RCC 7860 (cell line): Measurements from ENCODE around the gene ALX3.
A peak's percentile ranks its signal among the peaks of the same experiment; 100 is the strongest.
"Not testable (repeated sequence)": the region's sequence is repeated elsewhere in the genome, so short reads cannot be mapped to it uniquely, and the experiment has no call there.

ENCODE experiments used
- DNase-seq: peaks from one replicate; pipeline ENCODE4 v3.0.0-alpha.2; 2015; ENCODE audit warnings: low spot score
- FAIRE-seq: peaks from 2 replicates; lab custom pipeline; 2012; peaks lifted over from hg19 to GRCh38; lab: Jason Lieb, UNC

The ALX3 gene

GRCh38 chr1:110048923-110049601 lies 21.4 kb downstream of the ALX3 start:
- FAIRE-seq (no peak), DNase-seq (no peak)

DNA sequence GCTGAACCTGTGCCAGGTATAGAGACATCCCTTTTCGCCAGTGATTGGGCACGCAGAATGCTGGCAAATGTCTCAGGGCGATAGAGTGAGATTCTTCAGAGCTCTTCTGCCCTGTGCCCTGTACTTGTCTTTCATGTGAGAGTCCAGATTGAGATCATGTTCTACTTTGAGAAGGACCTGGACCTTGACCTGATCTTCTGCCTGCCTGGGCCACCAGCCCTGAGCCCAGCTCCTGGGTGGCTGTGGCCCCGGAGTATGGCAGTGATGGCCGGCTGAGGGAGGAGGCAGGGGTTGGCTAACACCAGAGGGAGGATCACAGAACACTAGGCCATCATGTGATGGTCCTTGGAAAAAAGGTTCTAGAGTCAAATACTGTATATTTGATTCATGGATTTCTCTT lies 22.2 kb downstream of the ALX3 start:
- DNase-seq (no peak), FAIRE-seq (no peak)

GRCh38 chr1:110047463-110047862 lies 23.0 kb downstream of the ALX3 start:
- DNase-seq (no peak), FAIRE-seq (no peak)

DNA sequence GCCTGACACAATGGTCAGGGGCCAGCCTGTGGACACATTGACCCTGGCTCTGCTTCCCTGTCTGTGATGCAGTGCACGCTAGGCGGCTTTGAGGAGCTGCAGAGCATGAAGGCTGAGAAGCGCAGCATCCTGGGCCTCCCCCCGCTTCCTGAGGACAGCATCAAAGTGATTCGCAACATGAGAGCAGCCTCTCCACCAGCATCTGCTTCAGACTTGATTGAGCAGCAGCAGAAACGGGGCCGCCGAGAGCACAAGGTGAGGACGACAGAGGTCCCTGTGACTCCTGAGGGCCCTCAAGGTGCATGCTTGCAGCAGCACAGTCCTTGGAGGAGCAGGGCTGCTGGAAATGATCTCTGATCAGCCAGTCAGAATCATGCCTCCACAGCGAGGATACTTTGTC lies 27.5 kb downstream of the ALX3 start:
- FAIRE-seq (no peak), DNase-seq (no peak)

DNA sequence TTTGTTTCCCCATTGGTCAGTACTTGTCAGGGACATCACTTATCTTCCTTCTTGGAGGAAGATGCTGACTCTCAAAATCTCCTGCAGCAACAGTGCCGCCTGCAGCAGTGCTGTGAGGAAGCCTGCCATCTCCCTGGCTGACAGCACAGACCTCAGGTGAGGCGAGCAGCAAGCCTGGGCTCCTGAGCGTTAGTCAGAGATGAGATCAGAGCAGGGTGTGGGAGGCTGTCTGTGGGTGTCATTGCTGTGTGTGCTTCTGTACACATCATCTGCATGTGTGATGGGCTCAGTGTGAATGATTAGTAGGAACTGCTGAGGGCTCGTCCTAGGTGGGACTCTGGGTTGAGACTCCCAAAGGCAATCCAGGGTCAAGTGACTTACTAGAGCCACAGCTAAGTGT lies 29.9 kb downstream of the ALX3 start:
- no peak for FAIRE-seq
- DNase-seq, result no peak

DNA sequence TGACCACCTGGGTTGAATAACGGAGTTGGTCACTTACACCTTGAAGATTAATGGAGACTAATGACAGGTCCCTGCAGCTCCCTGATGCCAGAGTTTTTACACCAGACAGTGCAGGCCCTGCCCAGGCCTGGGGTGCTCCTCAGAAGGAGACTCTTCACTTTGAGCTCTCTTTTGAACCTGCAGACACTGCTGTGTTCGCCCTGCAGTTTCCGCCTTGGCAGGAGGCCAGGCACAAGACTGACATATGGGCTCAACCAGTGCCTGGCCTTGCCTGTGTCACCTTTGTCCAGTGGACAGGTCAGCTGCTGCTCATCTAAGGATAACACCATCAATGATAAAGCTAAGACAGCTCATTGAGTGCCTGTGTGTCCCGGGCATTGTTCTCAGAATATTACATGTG lies 30.8 kb downstream of the ALX3 start:
- no peak for DNase-seq
- FAIRE-seq, result no peak

DNA sequence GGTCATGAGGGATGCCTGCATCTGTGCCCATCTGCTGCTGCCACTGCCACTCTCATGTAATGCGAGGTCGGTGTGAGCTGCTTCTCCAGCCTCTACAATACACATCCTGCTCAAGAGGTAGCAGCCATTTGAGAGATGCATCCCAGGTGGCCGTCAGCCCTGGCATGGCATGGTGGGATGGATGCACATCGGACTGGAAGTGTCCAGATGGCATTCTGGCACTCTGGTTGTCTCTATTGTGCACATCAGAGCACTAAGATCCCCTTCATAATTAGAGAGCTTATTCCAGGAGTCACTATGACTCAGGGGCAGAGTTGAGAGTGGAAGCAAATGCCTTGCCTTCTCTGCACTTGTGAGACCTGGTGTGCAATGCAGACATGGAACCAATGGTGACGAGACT lies 32.2 kb downstream of the ALX3 start:
- FAIRE-seq (no peak), DNase-seq (no peak)

DNA sequence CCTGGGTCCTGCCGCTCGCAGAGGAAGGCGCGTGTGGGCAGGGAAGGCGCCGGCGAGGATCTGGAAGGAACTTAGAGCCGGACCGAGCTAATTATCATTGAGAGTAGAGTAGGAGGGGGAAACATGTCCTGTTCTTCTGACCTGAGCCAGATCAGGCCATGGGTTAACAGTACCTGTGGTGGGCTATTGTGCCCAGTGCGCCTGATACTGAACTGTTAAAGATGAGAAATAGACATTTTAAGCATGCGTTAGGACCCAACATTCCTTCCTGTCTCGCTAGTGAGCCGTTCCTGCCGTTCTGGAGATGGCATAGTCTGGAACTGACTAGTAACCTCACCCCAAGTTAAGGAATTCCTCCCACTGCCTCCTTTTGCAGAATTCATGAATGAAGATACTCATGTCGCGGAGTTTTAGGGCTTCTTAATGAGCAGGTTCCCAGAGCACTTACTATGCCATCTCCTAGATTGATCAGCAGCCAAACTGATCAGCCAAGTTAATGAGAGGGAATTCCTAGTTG lies 35.2 kb downstream of the ALX3 start:
- FAIRE-seq, result no peak
- no peak for DNase-seq

GRCh38 chr1:110034451-110035235 lies 35.8 kb downstream of the ALX3 start, which contains the start of gene STRIP1:
STRIP1 (plus strand) TSS chr1:110034624; CDS start chr1:110034638, 14 bp downstream.
- peak; percentile 82 for FAIRE-seq

DNA sequence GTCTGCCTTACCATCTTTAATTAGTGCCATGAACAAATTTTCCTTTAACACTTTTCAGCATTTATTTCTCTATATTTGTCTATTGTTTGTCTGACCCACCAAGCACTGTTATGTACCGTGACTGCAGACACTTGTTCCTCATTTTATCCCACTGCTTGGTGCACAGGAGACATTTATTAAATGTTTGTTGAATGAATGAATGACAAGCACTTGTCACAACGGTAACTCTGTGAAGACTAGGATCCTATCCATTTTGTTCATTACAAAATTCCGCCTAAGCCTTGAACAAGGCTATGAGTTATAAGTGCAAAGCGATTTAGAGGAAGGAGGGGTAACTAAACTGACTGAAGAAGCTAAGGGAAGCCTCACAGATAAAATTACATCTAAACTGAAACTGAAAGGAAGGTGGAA lies 36.4 kb downstream of the ALX3 start:
- FAIRE-seq (no peak), DNase-seq (no peak)

More at GRCh38 chr1:110034451-110035235, 35.8 kb downstream of the ALX3 start, which contains the start of gene STRIP1:
- peak; percentile 95 for DNase-seq

DNA sequence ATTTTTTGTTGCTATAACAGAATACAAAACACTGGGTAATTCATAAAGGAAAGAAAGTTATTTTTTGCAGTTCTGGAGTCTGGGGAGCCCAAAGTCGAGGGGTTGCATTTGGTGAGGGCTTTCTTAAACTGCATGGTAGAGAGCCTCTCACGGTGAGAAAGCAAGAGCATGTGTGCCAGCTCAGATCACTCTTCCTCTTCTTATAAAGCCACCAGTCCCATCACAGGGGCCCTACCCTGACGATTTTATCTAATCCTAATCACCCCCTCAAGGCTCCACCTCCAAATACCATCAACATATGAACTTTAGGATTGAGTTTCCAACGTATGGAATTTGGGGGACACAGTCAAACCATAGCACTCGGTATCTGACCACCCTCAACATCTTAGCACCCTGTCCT lies 37.1 kb downstream of the ALX3 start:
- FAIRE-seq (no peak), DNase-seq (no peak)

DNA sequence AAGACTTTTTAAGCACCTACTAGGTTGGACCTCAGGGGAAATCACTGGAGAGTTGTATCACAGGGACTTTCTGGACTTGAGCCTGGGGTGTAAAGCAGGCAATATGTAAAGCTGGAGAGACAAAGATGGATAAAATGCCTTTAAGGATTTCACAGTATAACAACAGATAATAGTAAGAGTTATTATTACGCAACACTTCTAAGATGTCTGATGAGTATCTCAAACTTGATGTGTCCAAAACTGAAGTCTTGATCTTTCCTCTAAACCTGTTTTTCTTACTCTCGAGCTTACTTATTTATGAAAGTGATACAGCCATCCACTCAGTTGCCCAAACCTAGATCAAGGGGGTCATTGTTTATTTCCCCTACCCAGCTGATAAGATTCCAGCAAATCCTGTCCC lies 38.1 kb downstream of the ALX3 start:
- DNase-seq (no peak), FAIRE-seq (no peak)

GRCh38 chr1:110030687-110031086 lies 39.8 kb downstream of the ALX3 start:
- not testable (repeated sequence) for DNase-seq, FAIRE-seq

- FAIRE-seq, result no peak
- no peak for DNase-seq
Observed at GRCh38 chr1:110024613-110025012, 45.9 kb downstream of the ALX3 start.

DNA sequence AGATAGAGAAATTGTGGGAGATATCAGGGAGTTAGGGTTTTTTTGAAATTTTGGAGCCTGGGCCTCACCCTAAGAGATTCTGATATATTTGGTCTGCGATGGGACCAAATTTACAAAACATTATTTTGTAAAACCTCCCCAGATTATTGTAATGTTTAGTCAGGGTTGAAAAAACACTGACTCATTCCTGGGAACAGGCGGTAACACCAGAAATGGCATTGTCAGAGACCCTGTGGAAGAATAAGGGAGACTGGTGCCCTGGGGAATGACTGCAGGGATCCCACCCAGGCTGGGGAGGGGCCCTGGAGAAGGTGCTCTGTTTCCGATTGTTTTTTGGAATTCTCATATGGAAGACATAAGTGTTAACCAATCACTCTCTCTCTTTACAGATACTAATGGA lies 49.2 kb downstream of the ALX3 start:
- FAIRE-seq, result no peak
- DNase-seq, result no peak

DNA sequence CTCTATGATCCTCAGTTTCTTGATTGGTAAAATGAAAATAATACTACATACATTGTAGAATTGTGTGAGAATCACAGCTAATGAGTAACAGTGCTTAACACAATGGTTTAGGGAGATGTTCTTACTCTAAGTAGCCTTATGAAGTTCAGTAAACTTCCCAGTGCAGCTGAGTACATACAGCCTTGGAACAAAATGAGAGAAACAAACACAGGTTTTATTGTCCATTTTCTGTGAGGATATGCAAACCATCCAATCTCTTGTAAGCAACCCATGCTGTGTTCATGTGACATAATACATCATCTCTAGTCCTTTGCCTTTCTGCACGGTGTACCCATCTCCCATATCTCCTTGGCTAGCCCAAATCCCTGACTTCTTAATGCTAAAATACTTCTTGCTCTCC lies 50.7 kb downstream of the ALX3 start:
- DNase-seq (no peak), FAIRE-seq (no peak)

GRCh38 chr1:110018396-110018795 lies 52.1 kb downstream of the ALX3 start:
- FAIRE-seq (no peak), DNase-seq (no peak)

GRCh38 chr1:110017792-110018191 lies 52.7 kb downstream of the ALX3 start:
- no peak for DNase-seq
- FAIRE-seq, result no peak

- DNase-seq (no peak), FAIRE-seq (no peak)
Observed at GRCh38 chr1:110012100-110012780, 58.2 kb downstream of the ALX3 start.

GRCh38 chr1:110011527-110012041 lies 58.9 kb downstream of the ALX3 start:
- FAIRE-seq (peak; percentile 26), DNase-seq (peak; percentile 59)
